ENCODE results near the gene KRCC1.

GRCh38 chr2:88095022-88095421, 39.4 kb upstream of the KRCC1 start:
- TF ChIP-seq CTCF (IDR thresholded peaks at IDR 0.05; ENCODE audit: low read depth, low read length, poor library complexity, severe bottlenecking) (no peak), EZH2phosphoT487 (IDR thresholded peaks at IDR 0.05; ENCODE audit: borderline replicate concordance, low read length) (no peak)
